HG02759 (cell line): Measurements from ENCODE around the gene RTP3.
A peak's percentile ranks its signal among the peaks of the same experiment; 100 is the strongest.
"Not testable (repeated sequence)": the region's sequence is repeated elsewhere in the genome, so short reads cannot be mapped to it uniquely, and the experiment has no call there.

Source experiments
- ATAC-seq: cut with Tn5 transposase; IDR thresholded peaks from one replicate; pipeline ENCODE4 v1.9.1; 2021; ENCODE audit warnings: mild to moderate bottlenecking, moderate library complexity; ENCODE audit not compliant: unreplicated experiment

Gene RTP3

DNA sequence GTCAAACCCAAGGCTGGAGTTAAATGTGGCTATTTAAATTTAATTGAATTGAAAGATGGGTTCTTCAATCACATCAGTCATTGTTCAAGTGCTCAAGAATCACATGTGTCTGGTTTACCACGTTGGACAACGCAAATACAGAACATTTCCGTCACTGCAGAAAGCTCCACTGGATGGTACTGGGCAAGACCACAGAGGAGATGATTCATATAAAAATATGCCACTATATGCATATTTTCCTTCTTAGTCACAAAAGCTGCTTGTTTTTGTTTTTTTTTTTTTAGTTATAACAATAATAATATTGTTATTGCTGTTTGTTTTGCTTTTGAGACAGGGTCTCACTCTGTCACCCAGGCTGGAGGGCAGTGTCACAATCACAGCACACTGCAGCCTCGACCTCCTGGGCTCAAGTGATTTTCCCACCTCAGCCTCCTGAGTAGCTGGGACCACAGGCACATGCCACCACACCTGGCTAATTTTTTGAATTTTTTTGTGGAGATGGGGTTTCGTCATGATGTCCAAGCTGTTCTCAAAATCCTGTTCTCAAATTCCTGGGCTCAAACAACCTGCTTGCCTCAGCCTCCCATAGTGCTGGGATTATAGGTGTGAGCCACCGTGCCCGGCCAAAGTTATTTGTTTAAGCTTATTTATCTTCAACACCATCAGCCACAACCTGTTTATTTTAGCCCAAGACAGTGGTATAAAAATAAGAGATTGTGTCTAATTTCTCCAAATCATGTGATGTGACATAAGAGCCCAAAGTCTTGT lies 19.4 kb downstream of the RTP3 start:
- ATAC-seq = no peak

GRCh38 chr3:46517784-46518181 lies 20.0 kb downstream of the RTP3 start:
- ATAC-seq = no peak

DNA sequence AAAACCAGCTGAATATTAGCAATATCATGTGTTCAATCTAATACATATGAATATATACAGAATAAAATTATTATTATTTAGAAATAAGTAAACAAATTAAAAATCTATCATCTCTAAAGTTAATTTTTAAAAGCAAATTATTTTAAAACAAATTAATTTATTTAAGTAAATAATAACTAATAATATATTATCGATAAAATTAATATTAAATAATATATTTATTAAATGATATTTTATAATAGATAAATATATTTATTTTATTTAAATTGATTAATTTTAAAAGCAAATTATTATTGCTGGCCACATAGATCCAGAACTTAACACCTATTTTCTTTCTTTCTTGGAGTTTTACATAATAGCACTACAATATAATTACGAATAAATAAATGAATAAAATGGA lies 22.2 kb downstream of the RTP3 start:
- ATAC-seq = no peak

GRCh38 chr3:46520531-46520930 lies 22.8 kb downstream of the RTP3 start:
- ATAC-seq = no peak

GRCh38 chr3:46521096-46521495 lies 23.3 kb downstream of the RTP3 start:
- ATAC-seq = no peak

GRCh38 chr3:46522201-46522600 lies 24.4 kb downstream of the RTP3 start:
- ATAC-seq = not testable (repeated sequence)

GRCh38 chr3:46523556-46523955 lies 25.8 kb downstream of the RTP3 start:
- ATAC-seq = no peak

DNA sequence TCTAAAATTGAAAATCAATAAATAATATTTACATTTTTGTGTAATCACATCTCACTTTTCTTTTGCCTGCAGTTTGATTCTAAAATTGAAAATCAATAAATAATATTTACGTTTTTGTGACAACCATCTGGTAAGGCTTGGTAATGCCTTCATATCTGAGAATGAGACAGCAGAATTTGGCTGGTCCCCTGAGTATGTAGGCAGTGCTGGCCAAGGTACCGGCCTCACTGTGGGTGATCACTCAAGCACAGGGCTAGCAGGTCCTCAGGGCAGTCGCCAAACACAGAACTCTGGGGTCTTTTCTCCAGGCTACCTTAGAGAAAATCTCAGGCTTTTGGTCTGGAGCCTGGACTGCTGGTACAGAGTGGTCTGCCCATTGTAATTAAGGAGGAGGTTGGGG lies 26.2 kb downstream of the RTP3 start:
- no peak for ATAC-seq

DNA sequence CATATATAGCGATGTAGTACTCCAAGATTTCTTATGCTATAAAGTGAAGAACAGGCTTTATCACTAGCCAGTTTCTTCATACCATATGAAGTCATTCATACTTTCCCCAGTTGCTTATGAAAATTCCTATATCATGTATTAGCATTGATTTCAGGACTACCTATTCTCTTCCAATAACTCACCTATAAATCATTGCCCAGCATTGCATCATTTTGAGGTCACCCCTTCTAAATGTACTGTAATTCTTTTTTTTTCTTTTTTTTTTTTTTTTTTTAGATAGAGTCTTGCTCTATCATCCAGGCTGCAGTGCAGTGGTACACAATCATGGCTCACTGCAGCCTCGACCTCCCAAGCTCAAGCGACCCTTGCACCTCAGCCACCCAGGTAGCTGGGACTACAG lies 27.1 kb downstream of the RTP3 start:
- no peak for ATAC-seq

GRCh38 chr3:46527239-46527638 lies 29.5 kb downstream of the RTP3 start:
- no peak for ATAC-seq

DNA sequence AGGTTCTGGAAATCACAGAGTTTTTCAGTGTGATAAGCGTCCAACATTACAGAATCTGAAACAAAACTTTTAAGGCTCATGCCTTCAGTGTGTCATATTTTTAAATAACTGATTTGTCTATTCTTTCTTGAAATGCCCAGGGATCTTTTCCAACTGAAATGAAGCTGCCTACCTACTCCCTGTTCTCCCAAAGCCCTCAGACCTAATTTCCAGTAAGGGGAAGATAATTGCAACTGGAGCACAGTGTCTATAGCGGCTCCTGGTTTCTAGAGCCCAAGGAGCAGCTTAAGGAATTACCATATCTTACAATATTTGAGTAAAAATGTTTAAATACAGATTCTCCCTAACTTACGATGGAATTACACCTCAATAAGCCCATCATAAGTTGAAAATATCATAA lies 35.3 kb downstream of the RTP3 start:
- no peak for ATAC-seq

GRCh38 chr3:46535746-46536145 lies 38.0 kb downstream of the RTP3 start:
- ATAC-seq = no peak

DNA sequence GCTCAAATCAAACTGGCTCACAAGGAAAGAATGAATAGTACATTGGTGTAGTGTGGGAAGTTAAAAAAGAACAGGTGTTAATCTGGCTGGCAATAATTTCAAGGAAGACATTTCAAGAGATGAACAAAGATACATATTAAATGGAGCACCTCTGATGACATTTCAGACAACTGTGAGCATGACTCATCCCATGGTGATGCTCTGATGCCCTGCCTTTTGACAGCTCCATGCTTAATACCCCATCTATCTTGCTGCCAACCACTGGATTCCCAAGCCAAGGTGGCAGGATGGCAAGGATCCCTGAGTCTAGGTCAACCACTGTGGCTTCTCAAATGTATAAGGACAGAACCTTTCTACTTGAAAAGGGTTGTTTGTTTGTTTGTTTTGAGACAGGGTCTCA lies 39.0 kb downstream of the RTP3 start:
- no peak for ATAC-seq

DNA sequence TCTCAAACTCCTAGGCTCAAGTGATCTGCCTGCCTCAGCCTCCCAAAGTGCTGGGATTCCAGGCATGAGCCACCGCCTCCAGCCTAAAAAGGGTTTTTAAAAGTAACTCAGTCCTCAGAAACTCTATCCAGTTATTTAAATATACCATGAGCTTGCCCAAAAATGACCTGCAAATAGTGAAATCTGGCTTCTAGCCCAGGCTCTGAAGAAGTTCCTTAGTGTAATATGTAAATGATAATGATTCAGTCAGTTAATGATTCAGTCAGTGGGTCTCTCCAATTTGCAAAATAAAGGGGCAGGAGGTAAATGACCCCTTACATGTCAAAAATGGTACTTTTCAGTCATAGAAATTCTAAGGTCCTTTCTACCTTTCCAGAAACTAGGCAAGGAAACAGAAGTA lies 39.5 kb downstream of the RTP3 start:
- ATAC-seq = no peak

DNA sequence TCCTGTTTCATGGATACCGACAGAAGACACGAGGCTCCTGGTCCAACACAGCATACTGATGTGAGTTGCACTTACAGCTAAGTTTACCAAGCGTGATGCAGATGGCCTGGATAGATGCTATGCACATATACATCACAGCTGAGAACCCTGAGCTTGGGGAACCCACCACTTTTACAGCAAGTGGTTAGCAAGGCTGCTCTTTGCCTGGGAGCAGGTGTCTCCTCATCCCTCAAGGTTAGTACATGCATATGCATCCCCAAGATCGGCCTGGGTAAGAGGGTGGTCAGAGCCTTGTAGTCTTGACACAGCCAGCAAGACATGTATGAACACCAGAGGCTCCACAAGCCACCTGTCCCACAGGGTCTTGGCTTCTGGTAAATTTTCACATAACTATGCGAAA lies 40.0 kb downstream of the RTP3 start:
- no peak for ATAC-seq

DNA sequence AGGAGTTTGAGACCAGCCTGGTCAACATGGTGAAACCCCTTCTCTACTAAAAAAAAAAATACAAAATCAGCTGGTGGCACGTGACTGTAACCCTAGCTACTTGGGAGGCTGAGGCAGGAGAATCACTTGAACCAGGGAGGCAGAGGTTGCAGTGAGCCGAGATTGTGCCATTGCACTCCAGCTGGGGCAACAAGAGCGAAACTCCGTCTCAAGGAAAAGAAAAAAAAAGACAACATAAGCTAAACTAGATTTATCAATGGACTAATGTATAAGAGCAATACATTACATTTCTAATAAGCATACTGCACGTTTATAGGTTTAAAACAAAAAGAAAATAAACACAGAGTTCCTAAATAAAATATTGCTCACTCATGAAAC lies 40.6 kb downstream of the RTP3 start:
- ATAC-seq = peak; percentile 1

- ATAC-seq = peak; percentile 79
Measured at GRCh38 chr3:46538803-46539442, 41.1 kb downstream of the RTP3 start.

DNA sequence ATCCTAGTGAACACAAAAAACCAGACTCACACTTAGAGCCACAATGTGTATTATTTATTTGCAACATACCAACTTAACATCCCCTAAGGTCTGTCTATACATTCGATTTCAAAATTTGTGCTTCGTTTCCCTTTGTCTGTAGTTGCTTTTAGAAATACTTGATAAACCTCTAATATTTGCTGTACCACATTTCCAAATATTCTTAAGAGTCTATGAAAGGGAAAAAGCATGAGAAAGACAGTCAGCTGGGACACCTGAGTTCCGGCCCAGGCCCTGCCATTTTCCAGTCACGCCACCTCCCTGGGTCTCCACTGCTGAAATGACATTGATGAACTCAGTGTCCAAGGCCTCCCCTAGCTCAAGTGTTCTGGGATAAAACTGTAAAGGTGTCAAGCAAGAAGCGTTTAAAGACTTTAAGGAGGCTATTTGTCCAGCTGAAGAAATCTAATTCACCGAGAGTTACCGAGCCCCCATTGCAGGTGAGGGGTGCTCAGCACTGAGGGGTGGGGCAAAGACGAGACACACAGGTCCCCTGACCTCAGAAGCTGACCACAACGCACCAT lies 41.7 kb downstream of the RTP3 start:
- no peak for ATAC-seq

DNA sequence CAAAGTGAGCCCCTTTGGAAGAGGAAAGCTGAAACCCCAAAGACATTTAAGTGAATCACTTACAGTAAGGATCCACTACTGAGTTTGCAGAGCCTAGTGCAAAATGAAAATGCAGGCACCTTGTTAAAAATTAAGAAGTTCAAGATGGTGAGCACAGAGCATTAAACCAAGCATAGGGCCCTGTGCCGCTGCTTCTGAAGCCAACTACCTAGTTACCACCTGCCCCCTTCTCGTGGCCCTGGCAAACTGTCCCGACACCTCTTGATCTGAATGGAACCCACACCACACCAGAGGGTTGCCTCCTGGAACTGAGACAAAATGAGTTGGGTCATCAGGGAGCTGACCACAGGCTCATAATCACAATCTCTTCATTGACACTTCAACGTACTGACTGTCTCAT lies 42.8 kb downstream of the RTP3 start:
- ATAC-seq = no peak

- ATAC-seq = no peak
Measured at GRCh38 chr3:46541835-46542234, 44.1 kb downstream of the RTP3 start.

GRCh38 chr3:46542344-46542743 lies 44.6 kb downstream of the RTP3 start:
- no peak for ATAC-seq

- ATAC-seq = no peak
Measured at GRCh38 chr3:46542801-46543201, 45.0 kb downstream of the RTP3 start.
